HEK293T (cell line): Measurements from ENCODE around the gene ZSCAN25.
A peak's percentile ranks its signal among the peaks of the same experiment; 100 is the strongest.
"Not testable (repeated sequence)": the region's sequence is repeated elsewhere in the genome, so short reads cannot be mapped to it uniquely, and the experiment has no call there.

Source experiments
- CTCF ChIA-PET: fragments of 350-600 bp; formaldehyde crosslinking; extraction: SDS; loops from one replicate; lab custom pipeline; 2021; ENCODE audit warnings: antibody characterized with exemption, inconsistent platforms; lab: Yijun Ruan, JAX
- POLR2A ChIA-PET: fragments of 350-600 bp; formaldehyde crosslinking; extraction: SDS; loops from one replicate; lab custom pipeline; 2020; ENCODE audit warnings: antibody characterized with exemption, inconsistent platforms; lab: Yijun Ruan, JAX
- DNase-seq: peaks from one replicate; pipeline ENCODE4 v3.0.0; 2012; ENCODE audit warnings: mixed read lengths; ENCODE audit errors: extremely low spot score
- ARNT ChIP-seq: fragments of 450-650 bp; IDR thresholded peaks from 2 replicates; pipeline ENCODE4 v1.6.1; 2017; ENCODE audit warnings: mild to moderate bottlenecking
- BHLHE40 ChIP-seq: fragments of 450-650 bp; IDR thresholded peaks from 2 replicates; pipeline ENCODE4 v1.6.1; 2016; ENCODE audit warnings: mild to moderate bottlenecking, moderate library complexity, borderline replicate concordance
- CTBP1 ChIP-seq: fragments of 450-650 bp; IDR thresholded peaks from 2 replicates; pipeline ENCODE4 v1.6.1; 2016; ENCODE audit warnings: borderline replicate concordance
- ELF4 ChIP-seq: fragments of 450-650 bp; IDR thresholded peaks from 2 replicates; pipeline ENCODE4 v1.6.1; 2017; ENCODE audit warnings: antibody characterized with exemption
- FOXA1 ChIP-seq: fragments of 450-650 bp; IDR thresholded peaks from 2 replicates; pipeline ENCODE4 v1.6.1; 2016; ENCODE audit warnings: mild to moderate bottlenecking
- FOXK2 ChIP-seq: fragments of 450-650 bp; IDR thresholded peaks from 2 replicates; pipeline ENCODE4 v1.6.1; 2016; ENCODE audit warnings: mild to moderate bottlenecking
- FOXM1 ChIP-seq: fragments of 450-650 bp; IDR thresholded peaks from 2 replicates; pipeline ENCODE4 v1.6.1; 2017; ENCODE audit warnings: mild to moderate bottlenecking, borderline replicate concordance
- HDGF ChIP-seq: fragments of 450-650 bp; IDR thresholded peaks from 2 replicates; pipeline ENCODE4 v1.6.1; 2017; ENCODE audit warnings: antibody characterized with exemption, borderline replicate concordance
- L3MBTL2 ChIP-seq: fragments of 450-650 bp; conservative IDR thresholded peaks from 2 replicates; pipeline ENCODE4 v1.6.1; 2016; ENCODE audit warnings: mild to moderate bottlenecking
- LEF1 ChIP-seq: fragments of 450-650 bp; IDR thresholded peaks from 2 replicates; pipeline ENCODE4 v1.6.1; 2017; ENCODE audit warnings: mild to moderate bottlenecking, borderline replicate concordance
- NFRKB ChIP-seq: fragments of 450-650 bp; IDR thresholded peaks from 2 replicates; pipeline ENCODE4 v1.6.1; 2016; ENCODE audit warnings: mild to moderate bottlenecking, moderate library complexity
- PKNOX1 ChIP-seq: fragments of 450-650 bp; IDR thresholded peaks from 2 replicates; pipeline ENCODE4 v1.6.1; 2016
- SP1 ChIP-seq: fragments of 450-650 bp; IDR thresholded peaks from 2 replicates; pipeline ENCODE4 v1.6.1; 2017
- SUZ12 ChIP-seq: fragments of 450-650 bp; IDR thresholded peaks from 2 replicates; pipeline ENCODE4 v1.6.1; 2016; ENCODE audit warnings: mild to moderate bottlenecking
- TARDBP ChIP-seq: fragments of 450-650 bp; IDR thresholded peaks from 2 replicates; pipeline ENCODE4 v1.6.1; 2016
- ZNF384 ChIP-seq: fragments of 450-650 bp; IDR thresholded peaks from 2 replicates; pipeline ENCODE4 v1.6.1; 2016

Gene ZSCAN25

GRCh38 chr7:99616359-99617191 lies at the start of gene ZSCAN25:
TSS of gene ZSCAN25 (plus strand) at chr7:99616946. CDS start at chr7:99619607, 2,661 bp downstream.
- TF ChIP-seq ZNF384 (no peak), ELF4 (no peak; the same call in none of the 2 replicates), ARNT (peak; percentile 90), L3MBTL2 (peak; percentile 92)
- POLR2A ChIA-PET = interaction anchor here (0.5 to 3.8 kb wide), 23 partner anchors 10 to 831 kb away, joined by 3 to 31 read pairs (median 4); partner anchors contain the start of genes AP4M1, CPSF4, FAM200A and MCM7
- DNase-seq = peak; percentile 96
- CTCF ChIA-PET = interaction anchor here (1.0 to 1.5 kb wide), 3 partner anchors 15 to 91 kb away, joined by 3 to 5 read pairs (median 3); no protein-coding TSS in a partner anchor

- CTCF ChIA-PET, DNase-seq, POLR2A ChIA-PET: not testable (repeated sequence)
Observed at GRCh38 chr7:99568770-99569169, 48.0 kb upstream of the ZSCAN25 start.

GRCh38 chr7:99571768-99572167 lies 45.0 kb upstream of the ZSCAN25 start:
- POLR2A ChIA-PET = interaction anchor here (1.6 to 1.8 kb wide), 2 partner anchors 13 kb away, joined by 7 to 9 read pairs; partner anchors contain the start of gene ZNF655
- TF ChIP-seq BHLHE40 (no peak), TARDBP (no peak), HDGF (no peak), FOXM1 (no peak), ZNF384 (no peak), SUZ12 (no peak), LEF1 (no peak), PKNOX1 (no peak), CTBP1 (no peak), FOXK2 (no peak), SP1 (no peak), NFRKB (no peak)
- no peak for DNase-seq
- CTCF ChIA-PET = no interaction called here

GRCh38 chr7:99573257-99573656 lies 43.5 kb upstream of the ZSCAN25 start:
- ChIA-PET POLR2A (interaction anchor here (1.6 kb wide), 1 partner anchor 15 kb away, joined by 7 read pairs; the partner anchor contains the start of gene ZNF655), CTCF (no interaction called here)
- TF ChIP-seq L3MBTL2 = no peak
- no peak for TF ChIP-seq LEF1
- no peak for TF ChIP-seq BHLHE40
- no peak for TF ChIP-seq NFRKB
- no peak for TF ChIP-seq FOXA1
- no peak for TF ChIP-seq ELF4
- TF ChIP-seq CTBP1 = no peak
- TF ChIP-seq FOXM1 = no peak
- no peak for TF ChIP-seq FOXK2
- no peak for TF ChIP-seq HDGF
- no peak for TF ChIP-seq SUZ12
- TF ChIP-seq ARNT = no peak
- no peak for TF ChIP-seq TARDBP
- no peak for TF ChIP-seq PKNOX1
- no peak for TF ChIP-seq ZNF384
- no peak for TF ChIP-seq SP1
- DNase-seq = no peak

GRCh38 chr7:99576251-99576650 lies 40.5 kb upstream of the ZSCAN25 start:
- CTCF ChIA-PET = no interaction called here
- no peak for DNase-seq
- no peak for TF ChIP-seq FOXM1
- TF ChIP-seq L3MBTL2 = no peak
- TF ChIP-seq HDGF = no peak
- no peak for TF ChIP-seq BHLHE40
- TF ChIP-seq SP1 = no peak
- no peak for TF ChIP-seq LEF1
- no peak for TF ChIP-seq TARDBP
- TF ChIP-seq CTBP1 = no peak
- no peak for TF ChIP-seq FOXK2
- POLR2A ChIA-PET = interaction anchor here (2.7 kb wide), 1 partner anchor 18 kb away, joined by 12 read pairs; the partner anchor contains the start of gene ZNF655

- CTCF ChIA-PET = no interaction called here
- POLR2A ChIA-PET = no interaction called here
- no peak for DNase-seq
- no peak for TF ChIP-seq FOXA1
- no peak for TF ChIP-seq FOXK2
- no peak for TF ChIP-seq FOXM1
- TF ChIP-seq SUZ12 = no peak
- TF ChIP-seq SP1 = no peak
- no peak for TF ChIP-seq HDGF
- TF ChIP-seq PKNOX1 = no peak
- TF ChIP-seq L3MBTL2 = no peak
- no peak for TF ChIP-seq TARDBP
- no peak for TF ChIP-seq BHLHE40
- TF ChIP-seq ARNT = no peak
- no peak for TF ChIP-seq CTBP1
- TF ChIP-seq LEF1 = no peak
- TF ChIP-seq NFRKB = no peak
Observed at GRCh38 chr7:99579281-99579955, 37.3 kb upstream of the ZSCAN25 start.
